DMS114 treated with DMSO at 0.1 percent for 48 hours (cell line): ENCODE measurements around the gene TMEM252.

Source experiments
- DNase-seq: peaks from one replicate; lab custom pipeline; 2025; ENCODE audit not compliant: unreplicated experiment; lab: John Stamatoyannopoulos, UW

TMEM252 gene

GRCh38 chr9:68545033-68545705 is 4.5 kb upstream of the TMEM252 start:
- DNase-seq = no peak

- DNase-seq = no peak
These were observed 885 bp upstream of the TMEM252 start for GRCh38 chr9:68541568-68541967.

DNA sequence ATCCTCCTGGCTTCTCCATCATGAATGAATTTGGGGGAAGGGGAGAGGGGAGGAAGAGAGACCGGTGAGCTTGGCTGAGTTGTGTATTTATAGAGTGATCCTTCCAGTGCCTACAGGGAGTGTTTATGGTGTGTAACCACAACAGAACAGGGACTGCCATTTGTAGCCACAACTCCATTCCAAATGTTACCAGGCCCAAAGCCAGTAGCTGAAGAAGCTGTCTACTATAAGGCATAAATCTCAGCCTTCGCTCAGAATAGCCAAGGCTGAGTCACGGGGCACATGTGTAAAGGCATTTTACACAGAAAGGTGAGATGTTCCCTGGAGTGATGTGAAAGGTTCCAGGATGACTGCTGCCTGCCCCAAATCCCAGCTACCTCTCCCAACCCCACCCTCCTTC is 2.5 kb downstream of the TMEM252 start:
- DNase-seq = no peak

DNA sequence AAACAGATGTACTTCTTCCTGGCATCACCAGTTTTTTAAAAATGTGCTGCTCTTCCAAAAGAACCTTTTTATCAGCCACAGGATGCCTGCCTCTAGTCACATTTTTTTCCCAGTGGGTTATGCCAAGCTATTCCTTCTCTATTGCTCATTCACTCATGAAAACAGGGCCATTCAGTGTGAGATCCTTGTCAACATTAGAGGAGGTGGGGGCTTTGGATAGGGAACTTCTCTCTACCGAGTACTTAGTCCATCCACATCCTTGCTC is 3.1 kb downstream of the TMEM252 start:
- no peak for DNase-seq

GRCh38 chr9:68536876-68537615 is 3.6 kb downstream of the TMEM252 start:
- DNase-seq = no peak

DNA sequence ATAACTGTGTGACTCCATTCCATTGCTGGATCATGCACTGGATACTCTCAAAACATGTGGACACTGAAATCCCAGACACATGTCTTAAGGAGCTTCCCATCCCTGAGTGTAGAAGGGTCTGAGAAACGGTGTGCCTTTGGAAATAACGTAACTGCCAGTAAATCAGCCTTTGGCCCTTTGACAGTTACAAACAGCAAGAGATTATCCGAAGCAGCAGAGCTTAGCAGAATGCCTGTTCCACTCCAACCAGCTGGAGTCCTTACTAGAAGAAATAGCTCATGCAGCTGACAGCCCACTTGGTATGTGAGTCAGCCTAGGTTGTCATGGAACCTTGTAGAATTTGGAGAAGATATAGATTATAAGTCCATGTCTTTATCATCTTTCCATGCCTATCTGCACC is 7.0 kb downstream of the TMEM252 start:
- DNase-seq = no peak

DNA sequence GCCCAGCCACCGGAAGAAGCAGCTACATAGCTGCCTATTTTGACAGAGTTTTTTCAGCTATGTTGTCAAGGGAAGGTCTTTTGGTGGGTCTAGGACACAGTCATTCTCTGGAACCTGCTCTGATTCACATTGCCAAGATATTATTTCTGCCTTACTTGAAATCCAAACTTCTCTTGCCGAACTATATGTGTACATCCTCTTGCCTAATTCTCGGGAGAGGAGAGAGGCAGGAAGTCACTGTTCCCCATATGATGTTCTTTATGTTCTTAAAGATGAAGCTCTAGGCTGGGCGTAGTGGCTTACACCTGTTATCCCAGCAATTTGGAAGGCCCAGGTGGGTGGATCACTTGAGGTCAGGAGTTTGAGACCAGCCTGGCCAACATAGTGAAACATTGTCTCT is 8.6 kb downstream of the TMEM252 start:
- DNase-seq = no peak

GRCh38 chr9:68530618-68531017 is 10.1 kb downstream of the TMEM252 start:
- no peak for DNase-seq

DNA sequence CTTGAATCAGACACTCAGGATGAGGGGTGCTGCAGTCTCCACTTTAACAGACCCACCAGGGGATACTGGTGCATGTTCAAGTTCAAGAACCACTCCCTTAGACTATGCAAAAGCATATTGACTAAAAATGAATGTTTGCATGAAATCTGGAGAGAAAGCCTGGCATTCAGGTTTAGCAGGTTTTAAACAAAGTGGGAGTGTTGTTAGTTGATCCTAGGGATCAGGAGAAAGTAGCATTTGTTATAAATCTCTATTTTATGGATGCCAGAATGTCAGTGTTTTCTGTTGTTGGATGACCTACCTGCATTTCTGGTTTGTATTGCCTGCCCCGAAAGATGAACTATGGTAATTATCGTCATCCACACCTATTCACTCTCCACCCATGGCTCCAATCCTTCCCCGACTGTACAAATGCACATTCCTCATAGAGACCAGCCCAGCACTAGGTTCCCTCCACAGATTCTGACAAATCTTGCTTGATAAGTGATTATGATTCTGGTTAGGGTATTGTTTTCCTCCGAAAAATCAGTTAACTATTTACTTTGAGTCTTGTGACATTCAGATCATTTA is 17.2 kb downstream of the TMEM252 start:
- no peak for DNase-seq

GRCh38 chr9:68522954-68523353 is 17.7 kb downstream of the TMEM252 start:
- no peak for DNase-seq

DNA sequence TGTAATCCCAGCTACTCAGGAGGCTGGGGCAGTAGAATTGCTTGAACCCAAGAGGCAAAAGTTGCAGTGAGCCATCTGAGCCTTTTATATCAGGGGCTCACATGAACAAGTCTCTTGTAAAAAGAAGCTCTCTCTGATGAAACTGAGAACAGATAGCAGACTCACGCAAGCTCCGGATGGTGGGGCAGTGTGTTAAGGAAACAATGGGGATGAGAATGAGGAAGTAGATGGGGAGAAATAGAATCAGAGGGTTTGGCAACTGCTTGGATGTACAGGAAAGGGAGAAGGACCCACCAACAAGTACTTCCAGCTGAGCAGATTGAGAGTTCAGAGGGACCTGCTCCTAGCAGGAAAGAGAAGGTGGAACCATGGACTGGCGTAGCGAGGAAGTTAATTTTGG is 18.6 kb downstream of the TMEM252 start:
- no peak for DNase-seq

DNA sequence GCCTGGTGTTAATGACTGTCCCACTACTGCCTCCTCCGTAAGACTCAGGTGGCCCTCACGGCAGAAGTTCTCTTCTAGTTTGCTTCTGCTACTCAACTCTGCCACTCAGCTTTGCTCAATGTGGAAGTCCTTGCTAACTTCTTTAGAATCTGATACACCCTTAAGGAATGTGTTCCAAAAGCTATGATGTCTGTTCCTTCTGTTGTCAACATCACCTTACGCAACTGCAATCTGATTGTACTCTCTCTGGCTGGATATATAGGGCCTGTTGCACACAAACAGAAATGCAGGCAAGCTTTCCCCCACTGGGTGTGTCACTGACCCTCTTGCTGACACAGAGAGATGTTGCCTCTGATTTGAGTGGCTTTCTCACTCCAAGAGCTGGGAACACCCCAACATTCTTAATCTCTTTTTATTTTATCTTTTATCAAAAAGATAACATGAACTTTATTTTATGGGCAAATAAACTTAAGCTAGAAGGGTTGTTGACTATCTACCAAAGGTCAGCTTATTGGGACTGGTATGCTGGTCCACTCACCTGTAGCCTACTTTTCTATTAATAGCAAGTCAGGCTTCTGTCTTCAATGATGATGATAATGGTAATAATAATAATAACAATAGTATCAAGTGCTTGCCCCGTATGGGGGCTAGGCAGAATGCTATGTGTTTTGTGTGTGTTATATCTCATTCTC is 25.2 kb downstream of the TMEM252 start:
- DNase-seq = no peak

DNA sequence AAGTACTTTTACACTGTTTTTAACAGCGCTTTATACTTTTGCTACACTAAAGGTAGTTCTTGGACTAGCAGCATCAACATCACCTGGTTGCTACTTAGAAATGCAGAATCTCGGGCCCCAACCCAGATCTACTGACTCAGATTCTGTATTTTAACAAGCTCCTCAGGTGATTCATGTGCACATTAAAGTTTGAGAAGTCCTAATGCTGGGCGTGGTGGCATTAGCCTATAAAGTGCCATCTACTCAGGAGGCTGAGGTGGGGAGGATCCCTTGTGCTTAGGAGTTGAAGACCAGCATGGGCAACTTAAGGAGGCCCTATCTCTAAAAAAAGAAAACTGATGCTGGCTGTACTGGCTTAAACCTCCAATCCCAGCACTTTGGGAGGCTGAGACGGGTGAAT is 26.7 kb downstream of the TMEM252 start:
- DNase-seq = no peak

- DNase-seq = no peak
These were observed 27.3 kb downstream of the TMEM252 start for GRCh38 chr9:68513385-68513784.

DNA sequence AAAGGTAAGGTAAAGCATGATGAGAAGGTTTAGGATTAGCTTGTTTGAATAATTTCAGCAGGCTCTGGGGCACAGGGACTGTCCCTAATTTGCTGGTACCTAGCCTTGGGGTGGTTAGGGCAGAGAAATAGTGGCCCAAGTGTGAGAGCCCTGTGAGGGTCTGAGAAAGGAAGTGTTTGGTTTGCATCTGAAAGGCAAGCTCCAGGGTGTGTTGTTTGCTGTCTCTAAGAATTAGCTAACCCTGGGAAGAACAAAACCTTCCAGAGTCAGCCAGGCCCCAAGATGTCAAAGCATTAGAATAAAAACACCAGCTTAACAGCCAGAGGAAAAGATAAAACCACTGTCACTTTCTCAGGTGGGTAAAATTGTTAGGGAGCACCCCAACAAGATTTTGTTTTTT is 31.0 kb downstream of the TMEM252 start:
- no peak for DNase-seq

DNA sequence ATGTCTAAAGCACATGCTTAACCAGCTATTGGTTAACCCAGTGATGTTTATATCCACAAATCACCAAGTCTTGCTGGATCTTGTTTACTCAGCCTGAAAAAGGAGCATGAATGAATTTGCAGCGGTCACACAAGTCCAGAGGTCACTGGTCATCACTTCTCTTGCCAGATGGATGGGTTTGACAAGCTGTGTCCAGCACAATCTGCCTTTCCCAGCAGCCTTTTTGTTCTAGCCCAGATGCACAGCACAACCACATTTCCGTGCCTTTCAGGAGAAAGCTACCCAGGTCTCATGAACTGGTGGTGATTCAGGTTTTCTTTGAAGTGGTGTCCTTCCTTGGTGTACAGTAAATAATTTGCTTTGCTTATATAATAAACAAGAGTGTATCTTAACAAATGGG is 32.1 kb downstream of the TMEM252 start:
- no peak for DNase-seq

DNA sequence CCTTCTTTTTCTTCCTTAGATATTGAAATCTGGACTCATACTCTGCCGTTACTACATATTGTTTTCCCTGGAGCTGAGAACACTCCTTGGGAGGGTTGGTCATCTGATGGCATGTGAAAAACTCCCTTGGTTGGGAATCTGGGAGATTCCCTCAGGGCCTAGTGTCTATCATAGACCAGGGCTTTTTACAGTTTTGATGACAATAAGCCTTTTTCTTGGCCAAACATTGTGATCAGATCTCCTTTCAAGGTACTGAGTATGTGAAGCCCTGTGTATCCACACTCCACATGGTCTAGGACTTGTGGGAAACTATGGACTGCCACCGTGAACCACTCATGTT is 32.9 kb downstream of the TMEM252 start:
- no peak for DNase-seq

GRCh38 chr9:68507130-68507805 is 33.4 kb downstream of the TMEM252 start:
- DNase-seq = peak; percentile 1

DNA sequence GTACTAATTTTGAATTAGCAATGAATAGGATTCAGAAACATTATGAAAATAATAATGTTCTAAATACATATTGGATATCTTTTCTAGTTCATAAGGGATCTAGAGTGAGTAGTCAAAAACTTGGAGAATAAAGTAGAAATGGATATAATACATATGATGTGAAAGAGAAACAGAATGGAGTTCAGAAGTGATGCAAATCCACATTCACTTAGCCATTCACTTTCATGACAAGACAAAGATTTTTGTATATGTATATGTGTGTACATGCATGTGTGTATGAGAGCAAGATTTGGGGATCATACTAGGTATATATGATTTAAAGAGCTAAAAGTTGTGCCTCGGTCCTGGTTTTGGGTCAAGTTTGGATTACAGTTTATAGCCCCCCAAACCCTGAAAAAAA is 34.1 kb downstream of the TMEM252 start:
- no peak for DNase-seq

DNA sequence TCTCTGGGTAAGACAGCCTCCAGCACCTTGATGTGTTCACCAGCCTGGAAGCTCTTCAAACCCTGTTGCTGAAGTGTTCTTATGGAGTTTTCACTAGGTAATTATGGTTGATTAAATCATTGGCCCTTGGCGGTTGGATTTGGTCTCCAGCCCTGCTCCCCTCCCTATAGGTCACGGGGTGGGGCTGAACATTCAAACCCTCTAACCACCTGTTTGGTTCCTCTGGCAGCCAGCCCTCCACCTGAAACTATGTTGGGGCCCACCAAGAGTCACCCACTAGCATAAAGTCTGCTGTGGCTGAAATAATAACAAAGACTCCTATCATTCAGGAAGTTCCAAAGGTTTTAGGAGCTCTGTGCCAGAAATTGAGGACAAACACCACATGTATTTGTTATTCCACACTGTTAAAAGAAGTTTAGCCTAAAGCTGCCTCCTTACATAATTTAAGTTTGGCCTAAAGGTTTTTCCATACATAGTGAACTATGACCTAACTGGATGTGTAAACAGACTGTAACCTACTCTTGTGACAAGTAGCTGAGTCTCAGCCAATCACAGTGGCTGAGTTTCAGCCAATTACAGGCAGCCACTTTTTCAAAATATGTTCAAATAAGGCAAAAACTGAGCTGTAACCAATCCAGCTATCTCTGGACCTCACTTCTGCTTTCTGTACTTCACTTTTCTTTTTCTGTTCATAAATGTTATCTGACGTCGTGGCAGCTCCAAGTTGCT is 34.8 kb downstream of the TMEM252 start:
- no peak for DNase-seq

- DNase-seq = no peak
These were observed 38.4 kb downstream of the TMEM252 start for GRCh38 chr9:68502279-68502678.
